H1 (cell line): ENCODE measurements around the gene ZBTB22. TPM values are rescaled to one million over a fixed set of nuclear protein-coding genes. Genes with fewer than 3 reads are reported as not detected.
A peak's percentile ranks its signal among the peaks of the same experiment; 100 is the strongest.

Source experiments
- CTCF ChIA-PET: fragments of 300-600 bp; sonication (Branson Sonifier 250); formaldehyde crosslinking; loops from one replicate; lab custom pipeline; 2021; ENCODE audit not compliant: partially characterized antibody; lab: Charles Lee
- POLR2A ChIA-PET: fragments of 300-600 bp; sonication (Branson Sonifier 250); formaldehyde crosslinking; loops from one replicate; lab custom pipeline; 2021; ENCODE audit warnings: inconsistent platforms; ENCODE audit not compliant: partially characterized antibody; lab: Charles Lee
- DNase-seq, 2 experiments: peaks; one replicate each; pipeline versions ENCODE4 v3.0.0 to v3.0.0-alpha.2; 2010 to 2022; ENCODE audit warnings: low spot score in 2 of 2, low read depth in 1 of 2, mixed read lengths in 1 of 2
- FAIRE-seq: peaks from 2 replicates; lab custom pipeline; 2011; peaks lifted over from hg19 to GRCh38; lab: Jason Lieb, UNC
- H2AFZ ChIP-seq: 2 replicates; pipeline ENCODE4 v1.8.1; 2012; ENCODE audit warnings: low read length, inconsistent platforms
- H2AK5ac ChIP-seq: 2 replicates; pipeline ENCODE4 v1.6.1; 2013; ENCODE audit warnings: low read depth, low read length
- H2BK120ac ChIP-seq: replicated peaks from 2 replicates; pipeline ENCODE3; 2013; ENCODE audit warnings: low read depth, low read length, inconsistent platforms
- H2BK12ac ChIP-seq: 2 replicates; pipeline ENCODE4 v1.6.1; 2013; ENCODE audit warnings: low read depth, low read length
- H2BK15ac ChIP-seq: 2 replicates; pipeline ENCODE4 v1.6.1; 2013; ENCODE audit warnings: low read length
- H2BK20ac ChIP-seq: 2 replicates; pipeline ENCODE4 v1.6.1; 2013; ENCODE audit warnings: low read length
- H2BK5ac ChIP-seq: 2 replicates; pipeline ENCODE4 v1.6.1; 2013; ENCODE audit warnings: low read depth, low read length
- H3K14ac ChIP-seq: 2 replicates; pipeline ENCODE4 v1.6.1; 2013; ENCODE audit warnings: inconsistent platforms; ENCODE audit not compliant: insufficient read length
- H3K18ac ChIP-seq: 2 replicates; pipeline ENCODE4 v1.6.1; 2013; ENCODE audit warnings: low read length; ENCODE audit errors: extremely low read depth
- H3K23ac ChIP-seq: 2 replicates; pipeline ENCODE4 v1.6.1; 2013; ENCODE audit warnings: inconsistent platforms; ENCODE audit not compliant: insufficient read length
- H3K23me2 ChIP-seq: 2 replicates; pipeline ENCODE4 v1.6.1; 2013; ENCODE audit warnings: low read depth, low read length
- H3K27ac ChIP-seq: 2 replicates; pipeline ENCODE4 v1.6.1; 2011; ENCODE audit warnings: low read depth, low read length, inconsistent platforms
- H3K27me3 ChIP-seq, 4 experiments: replicated peaks in 1 of 4; 1 replicate in 1 of 4; 2 replicates in 3 of 4; pipeline versions ENCODE4 v1.6.1 to v1.8.1; 2011 to 2013; ENCODE audit warnings: low read length in 3 of 4, mild to moderate bottlenecking in 3 of 4, inconsistent platforms in 2 of 4, mixed read lengths in 2 of 4, moderate library complexity in 1 of 4; ENCODE audit not compliant: control insufficient read depth in 3 of 4, insufficient read depth in 3 of 4; ENCODE audit errors: extremely low read depth in 1 of 4
- H3K36me3 ChIP-seq, 4 experiments: 2 replicates each; pipeline versions ENCODE4 v1.6.1 to v1.8.1; 2011 to 2013; ENCODE audit warnings: mild to moderate bottlenecking in 4 of 4, low read length in 3 of 4, moderate library complexity in 2 of 4, control low read depth in 1 of 4, inconsistent platforms in 1 of 4; ENCODE audit not compliant: insufficient read depth in 4 of 4, control insufficient read depth in 2 of 4
- H3K4ac ChIP-seq: replicated peaks from 2 replicates; pipeline ENCODE3; 2013; ENCODE audit warnings: low read length, low read depth, mixed read lengths, inconsistent platforms; ENCODE audit not compliant: insufficient read length
- H3K4me1 ChIP-seq, 4 experiments: replicated peaks in 1 of 4; 1 replicate in 1 of 4; 2 replicates in 3 of 4; pipeline versions ENCODE4 v1.6.1 to v1.8.1; 2011 to 2013; ENCODE audit warnings: low read length in 3 of 4, inconsistent platforms in 2 of 4, mixed read lengths in 1 of 4; ENCODE audit not compliant: insufficient read depth in 4 of 4, control insufficient read depth in 3 of 4
- H3K4me2 ChIP-seq, 2 experiments: 2 replicates each; pipeline versions ENCODE4 v1.6.1 to v1.8.1; 2011 to 2013; ENCODE audit warnings: low read depth in 2 of 2, low read length in 2 of 2, control low read depth in 1 of 2, inconsistent platforms in 1 of 2, mild to moderate bottlenecking in 1 of 2; ENCODE audit not compliant: insufficient read depth in 1 of 2
- H3K4me3 ChIP-seq, 4 experiments: fragments of 200-600, 300-600 bp in 1 of 4; sonication (generic), shearing (Covaris generic), sonication (Bioruptor Twin) in 1 of 4; 2 replicates each; pipeline versions ENCODE4 v1.5.1 to v1.8.1; 2011 to 2016; ENCODE audit warnings: low read length in 4 of 4, low read depth in 3 of 4, control low read depth in 2 of 4, inconsistent platforms in 2 of 4, mild to moderate bottlenecking in 2 of 4, mixed read lengths in 1 of 4, moderate library complexity in 1 of 4; ENCODE audit not compliant: insufficient read depth in 2 of 4; ENCODE audit errors: extremely low read depth in 1 of 4
- H3K56ac ChIP-seq: replicated peaks from 2 replicates; pipeline ENCODE3; 2013; ENCODE audit warnings: low read depth, mild to moderate bottlenecking, mixed read lengths, low read length, inconsistent platforms; ENCODE audit not compliant: insufficient read length
- H3K79me1 ChIP-seq: 2 replicates; pipeline ENCODE4 v1.6.1; 2013; ENCODE audit warnings: low read depth, low read length, control low read depth
- H3K79me2 ChIP-seq, 2 experiments: 2 replicates each; pipeline versions ENCODE4 v1.6.1 to v1.8.1; 2012 to 2013; ENCODE audit warnings: low read length in 2 of 2, mild to moderate bottlenecking in 2 of 2, inconsistent platforms in 1 of 2; ENCODE audit not compliant: insufficient read depth in 2 of 2, control insufficient read depth in 1 of 2
- H3K9ac ChIP-seq, 4 experiments: replicated peaks in 1 of 4; 1 replicate in 1 of 4; 2 replicates in 3 of 4; pipeline versions ENCODE4 v1.6.1 to v1.8.1; 2011 to 2013; ENCODE audit warnings: low read depth in 3 of 4, low read length in 3 of 4, control low read depth in 2 of 4, mild to moderate bottlenecking in 2 of 4, moderate library complexity in 2 of 4, inconsistent platforms in 1 of 4; ENCODE audit errors: extremely low read depth in 1 of 4
- H3K9me3 ChIP-seq, 2 experiments: 2 replicates each; pipeline versions ENCODE4 v1.6.1 to v1.8.1; 2012 to 2013; ENCODE audit warnings: mild to moderate bottlenecking in 2 of 2, moderate library complexity in 2 of 2, control low read depth in 1 of 2, inconsistent platforms in 1 of 2, low read depth in 1 of 2, low read length in 1 of 2, mixed read lengths in 1 of 2; ENCODE audit not compliant: insufficient read depth in 2 of 2
- H4K20me1 ChIP-seq, 2 experiments: replicated peaks in 1 of 2; 2 replicates each; pipeline versions ENCODE3 to v1.8.1; 2011 to 2013; ENCODE audit warnings: inconsistent platforms in 2 of 2, low read length in 2 of 2, mild to moderate bottlenecking in 1 of 2; ENCODE audit not compliant: insufficient read depth in 2 of 2, control insufficient read depth in 1 of 2
- H4K5ac ChIP-seq: 2 replicates; pipeline ENCODE4 v1.6.1; 2013; ENCODE audit warnings: low read length, low read depth, mixed read lengths, inconsistent platforms; ENCODE audit not compliant: insufficient read length
- H4K8ac ChIP-seq: 2 replicates; pipeline ENCODE4 v1.8.0; 2013; ENCODE audit warnings: mild to moderate bottlenecking, moderate library complexity, low read length, inconsistent platforms; ENCODE audit not compliant: insufficient read depth; ENCODE audit errors: extremely low read depth
- H4K91ac ChIP-seq: replicated peaks from 2 replicates; pipeline ENCODE3; 2013; ENCODE audit warnings: low read length, mixed read lengths, inconsistent platforms; ENCODE audit not compliant: insufficient read length
- BACH1 ChIP-seq: IDR thresholded peaks from 2 replicates; pipeline ENCODE4 v1.6.1; 2012; ENCODE audit warnings: low read length, improper control_type of control experiment
- CBX5 ChIP-seq: fragments of 300-800, 300-1000 bp; sonication (generic); IDR thresholded peaks from 2 replicates; pipeline ENCODE4 v1.7.1; 2016; ENCODE audit warnings: antibody characterized with exemption, low read length, low read depth
- GTF2F1 ChIP-seq: IDR thresholded peaks from 2 replicates; pipeline ENCODE4 v1.6.1; 2012; ENCODE audit warnings: low read depth, low read length, improper control_type of control experiment, borderline replicate concordance
- RBBP5 ChIP-seq: IDR thresholded peaks from 2 replicates; pipeline ENCODE4 v1.7.1; 2012; ENCODE audit warnings: low read depth, mild to moderate bottlenecking, inconsistent platforms, low read length, moderate library complexity, borderline replicate concordance
- RXRA ChIP-seq: IDR thresholded peaks from 2 replicates; pipeline ENCODE4 v1.6.1; 2011; ENCODE audit warnings: low read depth, mild to moderate bottlenecking, low read length, moderate library complexity; ENCODE audit not compliant: insufficient read depth
- SAP30 ChIP-seq: fragments of 300-600 bp; sonication (generic); IDR thresholded peaks from 2 replicates; pipeline ENCODE4 v1.7.1; 2012; ENCODE audit warnings: low read length, moderate library complexity, mild to moderate bottlenecking, inconsistent platforms; ENCODE audit not compliant: insufficient read depth, insufficient replicate concordance
- SIRT6 ChIP-seq: IDR thresholded peaks from one replicate; pipeline ENCODE4 v1.7.1; 2012; ENCODE audit warnings: low read length, inconsistent platforms
- WGBS, 2 experiments: shearing (Covaris generic) in 1 of 2; methylation state at CpG; one replicate each; pipeline versions ENCODE4 v1.1.6 to v1.1.7; 2013 to 2015; ENCODE audit warnings: low lambda C conversion rate in 2 of 2, mixed read lengths in 2 of 2, inconsistent platforms in 1 of 2, low coverage in 1 of 2, missing lambda C conversion rate in 1 of 2; ENCODE audit not compliant: insufficient replicate concordance in 2 of 2, insufficient coverage in 1 of 2, insufficient read length in 1 of 2; ENCODE audit errors: extremely low coverage in 1 of 2, missing lambda C conversion rate in 1 of 2; 5-methylcytosine and 5-hydroxymethylcytosine counted together
- polyA plus RNA-seq, 7 experiments: library from polyadenylated mRNA; depleted of rRNA in 3 of 7; stranded (reverse) in 5 of 7; unstranded in 2 of 7; fragments of >200 nt in 5 of 7; fragments of 200-250 nt in 2 of 7; gene quantifications; 1 replicate in 5 of 7; 2 replicates in 1 of 7; 4 replicates in 1 of 7; pipeline versions ENCODE4 v1.2.1 to v1.2.3, GENCODE V29; 2011 to 2013; ENCODE audit warnings: missing spikeins in 2 of 7, mixed read lengths in 2 of 7
- total RNA-seq: library from RNA; stranded (reverse); fragmentation: NEBNext Ultra II Directional; extraction: Animal tissue kit (Norgen Biotek cat#: 25700); gene quantifications from 2 replicates; pipeline ENCODE4 v1.2.1, GENCODE V29; 2021

ZBTB22 gene
- total and polyA plus RNA-seq, 2 of the 8 experiments (the other 6 are each of a cell fraction or from before 2014, with no cell fraction given), result 7.4 to 9.9 TPM

DNA sequence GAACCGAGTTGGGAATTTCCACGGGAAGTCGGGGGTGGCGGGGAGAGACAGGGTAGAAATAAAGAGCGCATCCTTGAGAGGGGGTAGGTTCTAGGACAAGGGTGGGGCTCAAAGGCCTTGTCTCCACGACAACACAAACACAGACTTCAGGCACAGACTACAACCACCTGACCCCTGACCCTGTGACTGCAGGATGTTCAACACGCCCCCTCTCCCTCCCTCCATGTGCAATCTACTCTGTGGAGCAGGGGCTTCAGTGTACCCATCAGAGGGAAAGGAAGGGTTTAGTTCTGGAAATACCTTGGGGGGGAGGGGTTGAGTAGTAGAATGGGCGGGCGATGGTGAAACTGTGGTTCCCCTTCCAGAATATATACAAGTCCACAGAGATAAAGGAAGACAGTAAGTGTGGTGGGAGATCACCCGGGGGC lies 3.0 kb downstream of the ZBTB22 start:
- POLR2A ChIA-PET, result interaction anchor here (1.0 to 6.3 kb wide), 3 partner anchors 18 to 43 kb away, joined by 3 to 30 read pairs (median 4); partner anchors contain the start of genes PFDN6, RPS18 and VPS52
- Histone ChIP-seq H2AK5ac (no peak overlapping the region; the same call in 1 of the 2 replicates), H3K4me3 (peak overlapping the region; percentile 84 to 89 (median 88)), H4K91ac (no peak overlapping the region), H2BK5ac (no peak overlapping the region), H3K56ac (peak overlapping the region; percentile 34), H3K23ac (no peak overlapping the region), H3K79me2 (peaks cover 0 to 3% of the 10 kb centered on the region in 2 experiments; a peak in 1 of 4 replicates), H3K4me2 (peak overlapping the region; percentile 93 to 95), H3K9me3 (no peaks in the 10 kb centered on the region), H3K18ac (0 out of 2 replicates have a peak overlapping the region, but pooled peaks have one; percentile 51), H2AFZ (no peak overlapping the region), H3K4me1 (peaks cover 0 to 21% (median 12%) of the 10 kb centered on the region in 4 experiments; a peak in 6 of 7 replicates), H4K8ac (no peak overlapping the region), H3K27ac (no peak overlapping the region), H4K20me1 (no peaks in the 10 kb centered on the region), H2BK15ac (no peak overlapping the region), H3K27me3 (no peaks in the 10 kb centered on the region), H3K14ac (no peak overlapping the region), H3K23me2 (peaks cover 26% of the 10 kb centered on the region), H2BK20ac (no peak overlapping the region), H3K9ac (no peak overlapping the region), H3K4ac (no peak overlapping the region), H2BK12ac (no peak overlapping the region), H3K79me1 (no peaks in the 10 kb centered on the region), H2BK120ac (peak overlapping the region; percentile 44), H3K36me3 (peaks cover under 1 to 12% (median 7%) of the 10 kb centered on the region in 4 experiments; a peak in 7 of 8 replicates), H4K5ac (no peak overlapping the region)
- FAIRE-seq, result no peak
- 8% methylated on average over 10 of the region's 10 CpGs; no CpG with 5 or more reads in 1 of the 2 experiments for WGBS, 2 experiments
- DNase-seq, result peak in 1 of 2 experiments; percentile 61
- CTCF ChIA-PET, result no interaction called here
- TF ChIP-seq SIRT6, result no peak
- TF ChIP-seq BACH1, result no peak
- no peak for TF ChIP-seq CBX5
- peak; percentile 54 for TF ChIP-seq SAP30
- no peak for TF ChIP-seq RBBP5
- no peak for TF ChIP-seq GTF2F1
- no peak for TF ChIP-seq RXRA
